AG04450 (cell line): ENCODE data around the gene KCTD10. TPM values are rescaled to one million over a fixed set of nuclear protein-coding genes. Genes with fewer than 3 reads are reported as not detected.

ENCODE experiments used
- CTCF ChIA-PET: fragments of 300-600, 350-600 bp; formaldehyde crosslinking; extraction: SDS; loops from one replicate; lab custom pipeline; 2022; ENCODE audit warnings: antibody characterized with exemption, inconsistent platforms; lab: Charles Lee
- POLR2A ChIA-PET: fragments of 350-600 bp; formaldehyde crosslinking; extraction: SDS; loops from one replicate; lab custom pipeline; 2021; ENCODE audit warnings: antibody characterized with exemption, inconsistent platforms; lab: Yijun Ruan, JAX
- DNase-seq: peaks from one replicate; pipeline ENCODE4 v3.0.0-alpha.2; 2011; ENCODE audit warnings: low read depth, low spot score
- H3K27ac ChIP-seq: one replicate; pipeline ENCODE4 v1.5.1; 2012; ENCODE audit warnings: low read depth, low read length, control low read depth
- H3K27me3 ChIP-seq: one replicate; pipeline ENCODE4 v1.6.0; 2012; ENCODE audit warnings: low read length; ENCODE audit not compliant: control insufficient read depth, insufficient read depth
- H3K4me3 ChIP-seq: 2 replicates; pipeline ENCODE4 v1.5.1; 2011; ENCODE audit warnings: mild to moderate bottlenecking, low read depth, low read length, control low read depth
- H3K9me3 ChIP-seq: 2 replicates; pipeline ENCODE4 v1.5.1; 2012; ENCODE audit warnings: low read length; ENCODE audit not compliant: control insufficient read depth, insufficient read depth
- polyA plus RNA-seq: library from polyadenylated mRNA; depleted of rRNA; stranded (reverse); fragments of >200 nt; gene quantifications from 2 replicates; pipeline ENCODE4 v1.2.3, GENCODE V29; 2011
- TF ChIP-seq, protein P1 (sequence below): IDR thresholded peaks from 2 replicates; pipeline ENCODE4 v1.5.1; 2011; ENCODE audit warnings: low read depth, low read length, control low read depth, inconsistent platforms

The KCTD10 gene
- polyA plus RNA-seq, 1 experiment: 128 TPM

DNA sequence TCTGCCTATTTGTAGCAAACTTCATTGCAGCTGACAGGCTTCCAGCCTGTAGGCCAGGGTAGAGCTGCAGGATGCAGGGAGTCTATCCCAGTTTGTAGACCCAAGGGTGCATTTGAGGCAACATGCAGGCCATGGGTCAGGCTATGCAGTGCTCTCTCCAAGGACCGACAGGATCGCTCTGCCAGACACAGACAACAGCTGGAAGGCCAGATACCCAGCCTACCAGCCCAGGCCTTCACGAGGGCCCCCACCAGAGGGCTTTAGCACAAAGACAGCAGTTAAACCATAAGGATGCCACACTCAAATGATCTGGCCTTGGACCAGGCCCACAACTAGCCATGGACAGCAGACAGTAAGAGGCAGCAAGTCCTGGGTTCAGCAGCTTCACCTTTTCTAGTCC, 10.3 kb downstream of the KCTD10 start:
- no peaks in the 10 kb centered on the region for H3K27me3 ChIP-seq
- no peak for DNase-seq
- no peaks in the 10 kb centered on the region for H3K9me3 ChIP-seq
- ChIA-PET POLR2A (no interaction called here), CTCF (no interaction called here)
- TF ChIP-seq, protein P1, sequence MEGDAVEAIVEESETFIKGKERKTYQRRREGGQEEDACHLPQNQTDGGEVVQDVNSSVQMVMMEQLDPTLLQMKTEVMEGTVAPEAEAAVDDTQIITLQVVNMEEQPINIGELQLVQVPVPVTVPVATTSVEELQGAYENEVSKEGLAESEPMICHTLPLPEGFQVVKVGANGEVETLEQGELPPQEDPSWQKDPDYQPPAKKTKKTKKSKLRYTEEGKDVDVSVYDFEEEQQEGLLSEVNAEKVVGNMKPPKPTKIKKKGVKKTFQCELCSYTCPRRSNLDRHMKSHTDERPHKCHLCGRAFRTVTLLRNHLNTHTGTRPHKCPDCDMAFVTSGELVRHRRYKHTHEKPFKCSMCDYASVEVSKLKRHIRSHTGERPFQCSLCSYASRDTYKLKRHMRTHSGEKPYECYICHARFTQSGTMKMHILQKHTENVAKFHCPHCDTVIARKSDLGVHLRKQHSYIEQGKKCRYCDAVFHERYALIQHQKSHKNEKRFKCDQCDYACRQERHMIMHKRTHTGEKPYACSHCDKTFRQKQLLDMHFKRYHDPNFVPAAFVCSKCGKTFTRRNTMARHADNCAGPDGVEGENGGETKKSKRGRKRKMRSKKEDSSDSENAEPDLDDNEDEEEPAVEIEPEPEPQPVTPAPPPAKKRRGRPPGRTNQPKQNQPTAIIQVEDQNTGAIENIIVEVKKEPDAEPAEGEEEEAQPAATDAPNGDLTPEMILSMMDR: no peak
- no peak overlapping the region for H3K4me3 ChIP-seq
- H3K27ac ChIP-seq: peak overlapping the region; percentile 31

GRCh38 chr12:109466305-109466704, 10.8 kb downstream of the KCTD10 start:
- Histone ChIP-seq H3K9me3 (no peaks in the 10 kb centered on the region), H3K27ac (no peak overlapping the region), H3K27me3 (no peaks in the 10 kb centered on the region), H3K4me3 (no peak overlapping the region)
- CTCF ChIA-PET: no interaction called here
- TF ChIP-seq, protein P1: no peak
- POLR2A ChIA-PET: no interaction called here
- no peak for DNase-seq

GRCh38 chr12:109464642-109465351, 12.3 kb downstream of the KCTD10 start:
- TF ChIP-seq, protein P1: no peak
- Histone ChIP-seq H3K27ac (peak overlapping the region; percentile 98), H3K9me3 (no peaks in the 10 kb centered on the region), H3K27me3 (no peaks in the 10 kb centered on the region), H3K4me3 (no peak overlapping the region)
- no peak for DNase-seq
- ChIA-PET POLR2A (no interaction called here), CTCF (interaction anchor here (1.0 to 1.1 kb wide), 2 partner anchors 12 to 37 kb away, joined by 3 to 5 read pairs; no protein-coding TSS in a partner anchor)

DNA sequence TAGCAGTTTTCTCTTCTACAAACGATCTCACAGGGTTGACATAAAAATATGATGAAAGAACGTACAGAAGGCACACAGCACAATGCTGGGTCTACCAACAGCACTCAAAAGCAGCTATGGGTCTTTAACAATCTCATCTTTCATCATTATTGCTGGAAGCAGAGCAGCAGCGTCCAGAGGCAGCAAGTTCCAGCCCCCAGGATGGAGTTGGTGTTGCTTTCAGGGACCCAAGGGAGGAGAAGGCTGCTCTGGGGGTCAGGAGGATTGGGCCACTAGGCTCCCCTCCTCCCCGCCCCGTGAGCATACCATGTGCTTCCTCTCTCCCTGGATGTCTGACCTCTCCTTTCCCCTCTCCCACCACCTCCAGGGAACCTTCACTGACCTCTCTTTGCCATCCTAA, 13.3 kb downstream of the KCTD10 start:
- Histone ChIP-seq H3K27ac (peak overlapping the region; percentile 98), H3K27me3 (no peaks in the 10 kb centered on the region), H3K4me3 (peak overlapping the region; percentile 48), H3K9me3 (no peaks in the 10 kb centered on the region)
- CTCF ChIA-PET: interaction anchor here (1.4 to 2.4 kb wide), 2 partner anchors 31 to 36 kb away, joined by 7 to 9 read pairs; no protein-coding TSS in a partner anchor
- no peak for DNase-seq
- TF ChIP-seq, protein P1: no peak
- POLR2A ChIA-PET: interaction anchor here (0.8 to 2.6 kb wide), 8 partner anchors 9 to 110 kb away, joined by 3 to 10 read pairs (median 4); partner anchors contain the start of genes MMAB and MVK
